Large intestine (tissue), 3 donors: ENCODE data around the gene CD226. TPM values are rescaled to one million over a fixed set of nuclear protein-coding genes. Genes with fewer than 3 reads are reported as not detected.
A peak's percentile ranks its signal among the peaks of the same experiment; 100 is the strongest.

Experiments used
- DNase-seq, 2 donors: peaks; one replicate each; pipeline versions ENCODE4 v3.0.0 to v3.0.0-alpha.2; 2013
- H3K27ac ChIP-seq: one replicate; pipeline ENCODE4 v1.5.1; 2013; ENCODE audit warnings: low read length
- H3K27me3 ChIP-seq: 2 replicates; pipeline ENCODE4 v1.6.1; 2013; ENCODE audit warnings: low read length; ENCODE audit not compliant: control insufficient read depth, insufficient read depth
- H3K36me3 ChIP-seq: 2 replicates; pipeline ENCODE4 v1.6.1; 2013; ENCODE audit warnings: low read length; ENCODE audit not compliant: control insufficient read depth, insufficient read depth
- H3K4me1 ChIP-seq: one replicate; pipeline ENCODE4 v1.6.1; 2013; ENCODE audit warnings: low read length; ENCODE audit not compliant: control insufficient read depth, insufficient read depth
- H3K4me3 ChIP-seq: one replicate; pipeline ENCODE4 v1.5.1; 2013; ENCODE audit warnings: low read length
- H3K9me3 ChIP-seq: one replicate; pipeline ENCODE4 v1.6.1; 2013; ENCODE audit warnings: mild to moderate bottlenecking, low read depth, low read length, moderate library complexity; ENCODE audit not compliant: control insufficient read depth
- WGBS: methylation state at CpG from one replicate; pipeline ENCODE4 v1.1.5; 2013; ENCODE audit warnings: low lambda C conversion rate; ENCODE audit not compliant: insufficient coverage; 5-methylcytosine and 5-hydroxymethylcytosine counted together
- polyA plus RNA-seq: library from polyadenylated mRNA; unstranded; fragments of 120-200 nt; gene quantifications from one replicate; pipeline ENCODE4 v1.2.1, GENCODE V29; 2013

Gene CD226
- polyA plus RNA-seq, 1 donor: 1.6 TPM

GRCh38 chr18:69817335-69817940 is 130.2 kb downstream of the CD226 start:
- no peak overlapping the region for H3K27ac ChIP-seq
- no peaks in the 10 kb centered on the region for H3K27me3 ChIP-seq
- no peak for DNase-seq
- no peaks in the 10 kb centered on the region for H3K4me1 ChIP-seq
- WGBS: no CpG with 5 or more reads among the region's 5 CpGs
- no peaks in the 10 kb centered on the region for H3K9me3 ChIP-seq
- no peaks in the 10 kb centered on the region for H3K36me3 ChIP-seq
- H3K4me3 ChIP-seq: no peak overlapping the region

GRCh38 chr18:69814861-69815385 is 132.8 kb downstream of the CD226 start:
- no peak overlapping the region for H3K4me3 ChIP-seq
- H3K4me1 ChIP-seq: no peaks in the 10 kb centered on the region
- H3K27me3 ChIP-seq: no peaks in the 10 kb centered on the region
- no peaks in the 10 kb centered on the region for H3K36me3 ChIP-seq
- H3K27ac ChIP-seq: no peak overlapping the region
- no peak for DNase-seq
- WGBS: 40% methylated on average over 1 of the region's 4 CpGs
- H3K9me3 ChIP-seq: no peaks in the 10 kb centered on the region

GRCh38 chr18:69813559-69813958 is 134.1 kb downstream of the CD226 start:
- Histone ChIP-seq H3K27me3 (no peaks in the 10 kb centered on the region), H3K4me1 (no peaks in the 10 kb centered on the region), H3K27ac (no peak overlapping the region), H3K4me3 (no peak overlapping the region), H3K36me3 (no peaks in the 10 kb centered on the region), H3K9me3 (no peaks in the 10 kb centered on the region)
- no peak for DNase-seq
- WGBS: no CpG with 5 or more reads among the region's 1 CpG

GRCh38 chr18:69808399-69808798 is 139.3 kb downstream of the CD226 start:
- 85% methylated on average over 2 of the region's 2 CpGs for WGBS
- no peak for DNase-seq

GRCh38 chr18:69804776-69805501 is 142.7 kb downstream of the CD226 start:
- peak in 1 of 2 donors; percentile 42 for DNase-seq
- no peaks in the 10 kb centered on the region for H3K4me1 ChIP-seq
- no CpG with 5 or more reads among the region's 5 CpGs for WGBS

More at GRCh38 chr18:69808399-69808798, 139.3 kb downstream of the CD226 start:
- Histone ChIP-seq H3K9me3 (no peaks in the 10 kb centered on the region), H3K36me3 (no peaks in the 10 kb centered on the region), H3K27ac (no peak overlapping the region), H3K4me1 (no peaks in the 10 kb centered on the region), H3K4me3 (no peak overlapping the region), H3K27me3 (no peaks in the 10 kb centered on the region)

More at GRCh38 chr18:69804776-69805501, 142.7 kb downstream of the CD226 start:
- H3K9me3 ChIP-seq: no peaks in the 10 kb centered on the region
- H3K27me3 ChIP-seq: no peaks in the 10 kb centered on the region
- no peaks in the 10 kb centered on the region for H3K36me3 ChIP-seq
- no peak overlapping the region for H3K27ac ChIP-seq
- H3K4me3 ChIP-seq: no peak overlapping the region
